Astrocyte of the cerebellum (primary cell): ENCODE measurements around the gene CHAT.

Source experiments
- DNase-seq: peaks from one replicate; pipeline ENCODE4 v3.0.0-alpha.2; 2011; ENCODE audit warnings: low read depth
- H3K4me3 ChIP-seq: 2 replicates; pipeline ENCODE4 v1.5.1; 2011; ENCODE audit warnings: mild to moderate bottlenecking, low read depth, low read length, moderate library complexity
- CTCF ChIP-seq: IDR thresholded peaks from 2 replicates; pipeline ENCODE4 v1.5.1; 2012; ENCODE audit warnings: low read length, low read depth, moderate library complexity, mild to moderate bottlenecking; ENCODE audit errors: missing control alignments
- in situ Hi-C: cut with HindIII; loops from 2 replicates; pipeline ENCODE4 v1.10.0; 2017; ENCODE audit warnings: low sequenced_read_pairs

CHAT gene

GRCh38 chr10:49613882-49614241 lies at the start of gene CHAT:
Gene CHAT (plus strand): TSS chr10:49614037. CDS start chr10:49614190, 153 bp downstream.
- no peak for DNase-seq
- H3K4me3 ChIP-seq = no peak within 1 kb of the TSS
- in situ Hi-C loops = no loop called here
- no peak for TF ChIP-seq CTCF

GRCh38 chr10:49564461-49565009 lies 49.3 kb upstream of the CHAT start:
- no peak for DNase-seq
- TF ChIP-seq CTCF = no peak
- H3K4me3 ChIP-seq = no peak overlapping the region
- in situ Hi-C loops = no loop called here

- TF ChIP-seq CTCF = no peak
- H3K4me3 ChIP-seq = no peak overlapping the region
- in situ Hi-C loops = no loop called here
- DNase-seq = no peak
These were observed 46.0 kb upstream of the CHAT start for GRCh38 chr10:49567810-49568209.

- in situ Hi-C loops = no loop called here
- peak; percentile 40 for DNase-seq
- no peak overlapping the region for H3K4me3 ChIP-seq
- TF ChIP-seq CTCF = no peak
These were observed 45.6 kb upstream of the CHAT start for GRCh38 chr10:49568235-49568634.

GRCh38 chr10:49569031-49569631 lies 44.7 kb upstream of the CHAT start:
- no peak overlapping the region for H3K4me3 ChIP-seq
- in situ Hi-C loops = no loop called here
- DNase-seq = no peak
- TF ChIP-seq CTCF = no peak

GRCh38 chr10:49571388-49571787 lies 42.4 kb upstream of the CHAT start:
- no peak for TF ChIP-seq CTCF
- no peak overlapping the region for H3K4me3 ChIP-seq
- no peak for DNase-seq
- in situ Hi-C loops = no loop called here
